Activated CD8-positive, alpha-beta memory T cell treated with anti-CD3 and anti-CD28 coated beads for 24 hours (primary cell): ENCODE data around the gene SLC13A2.
A peak's percentile ranks its signal among the peaks of the same experiment; 100 is the strongest.
"Not testable (repeated sequence)": the region's sequence is repeated elsewhere in the genome, so short reads cannot be mapped to it uniquely, and the experiment has no call there.

Experiments used
- DNase-seq: peaks from one replicate; pipeline ENCODE4 v3.0.0-alpha.2; 2020

The SLC13A2 gene

GRCh38 chr17:28473542-28473941 is at the start of gene SLC13A2:
Gene SLC13A2, plus strand, starts transcription at chr17:28473644. Its CDS starts 69 bp downstream, at chr17:28473713.
- no peak for DNase-seq

GRCh38 chr17:28425206-28425605 is 48.2 kb upstream of the SLC13A2 start:
- no peak for DNase-seq

- DNase-seq = no peak
Observed at GRCh38 chr17:28426081-28426519, 47.3 kb upstream of the SLC13A2 start.

GRCh38 chr17:28427371-28427770 is 46.1 kb upstream of the SLC13A2 start:
- DNase-seq = no peak

- not testable (repeated sequence) for DNase-seq
Observed at GRCh38 chr17:28427982-28428381, 45.5 kb upstream of the SLC13A2 start.

- no peak for DNase-seq
Observed at GRCh38 chr17:28433721-28434120, 39.7 kb upstream of the SLC13A2 start.

GRCh38 chr17:28434326-28434725 is 39.1 kb upstream of the SLC13A2 start:
- DNase-seq = not testable (repeated sequence)

GRCh38 chr17:28443901-28444638 is 29.4 kb upstream of the SLC13A2 start:
- DNase-seq = no peak

GRCh38 chr17:28446716-28447395 is 26.6 kb upstream of the SLC13A2 start:
- DNase-seq = no peak

GRCh38 chr17:28447396-28447760 is 26.1 kb upstream of the SLC13A2 start:
- no peak for DNase-seq

GRCh38 chr17:28449859-28450258 is 23.6 kb upstream of the SLC13A2 start:
- no peak for DNase-seq

GRCh38 chr17:28457890-28458289 is 15.6 kb upstream of the SLC13A2 start:
- peak; percentile 11 for DNase-seq

- peak; percentile 3 for DNase-seq
Observed at GRCh38 chr17:28458881-28459280, 14.6 kb upstream of the SLC13A2 start.

GRCh38 chr17:28460901-28461300 is 12.5 kb upstream of the SLC13A2 start:
- DNase-seq = peak; percentile 30

- DNase-seq = peak; percentile 42
Observed at GRCh38 chr17:28466001-28466400, 7.4 kb upstream of the SLC13A2 start.

- peak; percentile 35 for DNase-seq
Observed at GRCh38 chr17:28466521-28467048, 6.9 kb upstream of the SLC13A2 start.

GRCh38 chr17:28467456-28468025 is 5.9 kb upstream of the SLC13A2 start:
- no peak for DNase-seq

GRCh38 chr17:28468033-28468735 is 5.3 kb upstream of the SLC13A2 start:
- DNase-seq = not testable (repeated sequence)

GRCh38 chr17:28468781-28469180 is 4.7 kb upstream of the SLC13A2 start:
- no peak for DNase-seq

- DNase-seq = no peak
Observed at GRCh38 chr17:28469376-28469775, 4.1 kb upstream of the SLC13A2 start.

- DNase-seq = no peak
Observed at GRCh38 chr17:28470266-28470913, 3.1 kb upstream of the SLC13A2 start.

- no peak for DNase-seq
Observed at GRCh38 chr17:28470914-28471366, 2.5 kb upstream of the SLC13A2 start.
